Measurements from ENCODE around the gene C16orf74. TPM values are rescaled to one million over a fixed set of nuclear protein-coding genes. Genes with fewer than 3 reads are reported as not detected.

The C16orf74 gene
- total and polyA plus RNA-seq, 2 experiments from 2014 or later: 5.3 to 7.8 TPM

DNA sequence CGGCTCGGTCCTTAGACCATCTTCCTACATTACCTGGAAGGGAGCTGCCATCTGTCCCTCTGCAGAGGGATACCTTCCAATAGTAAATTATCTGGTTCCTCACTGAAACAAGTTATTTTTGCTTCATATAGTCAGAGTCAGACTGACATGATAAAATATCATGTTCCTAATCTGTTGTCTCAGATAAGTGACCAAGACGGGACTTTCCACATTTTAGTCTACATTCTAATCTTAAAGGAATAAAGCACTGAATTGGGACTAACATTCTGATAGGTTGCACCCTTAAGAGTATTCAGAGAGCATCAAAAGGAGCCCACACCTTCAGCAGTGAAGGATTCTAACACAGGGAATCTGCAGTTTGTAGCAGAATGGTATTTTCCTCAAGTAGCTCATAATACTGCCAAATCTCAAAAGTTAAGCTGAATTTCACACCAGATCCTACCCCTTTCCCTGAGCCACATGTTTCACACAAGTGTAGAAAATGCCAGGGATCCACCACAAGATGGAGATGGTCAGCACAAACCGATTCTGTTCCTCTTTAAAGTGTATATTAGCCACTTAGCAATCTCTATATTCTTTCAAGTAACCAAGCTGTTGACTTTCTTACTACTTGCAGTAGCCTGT lies 75.5 kb downstream of the C16orf74 start:
- H3K79me2 ChIP-seq: no peaks in the 10 kb centered on the region
- no peak overlapping the region for H3K27ac ChIP-seq
- WGBS (ENCODE audit: low lambda C conversion rate, missing lambda C conversion rate): 73% methylated on average over 4 of the region's 4 CpGs
- TF ChIP-seq EZH2phosphoT487 (IDR thresholded peaks at IDR 0.05; ENCODE audit: low read depth, severe bottlenecking, unreplicated experiment) (no peak), EZH2 (IDR thresholded peaks at IDR 0.05; ENCODE audit: borderline replicate concordance) (no peak)
- TF ChIP-seq, protein P1, sequence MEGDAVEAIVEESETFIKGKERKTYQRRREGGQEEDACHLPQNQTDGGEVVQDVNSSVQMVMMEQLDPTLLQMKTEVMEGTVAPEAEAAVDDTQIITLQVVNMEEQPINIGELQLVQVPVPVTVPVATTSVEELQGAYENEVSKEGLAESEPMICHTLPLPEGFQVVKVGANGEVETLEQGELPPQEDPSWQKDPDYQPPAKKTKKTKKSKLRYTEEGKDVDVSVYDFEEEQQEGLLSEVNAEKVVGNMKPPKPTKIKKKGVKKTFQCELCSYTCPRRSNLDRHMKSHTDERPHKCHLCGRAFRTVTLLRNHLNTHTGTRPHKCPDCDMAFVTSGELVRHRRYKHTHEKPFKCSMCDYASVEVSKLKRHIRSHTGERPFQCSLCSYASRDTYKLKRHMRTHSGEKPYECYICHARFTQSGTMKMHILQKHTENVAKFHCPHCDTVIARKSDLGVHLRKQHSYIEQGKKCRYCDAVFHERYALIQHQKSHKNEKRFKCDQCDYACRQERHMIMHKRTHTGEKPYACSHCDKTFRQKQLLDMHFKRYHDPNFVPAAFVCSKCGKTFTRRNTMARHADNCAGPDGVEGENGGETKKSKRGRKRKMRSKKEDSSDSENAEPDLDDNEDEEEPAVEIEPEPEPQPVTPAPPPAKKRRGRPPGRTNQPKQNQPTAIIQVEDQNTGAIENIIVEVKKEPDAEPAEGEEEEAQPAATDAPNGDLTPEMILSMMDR (IDR thresholded peaks at IDR 0.05; ENCODE audit: poor library complexity): peak; percentile 44
- peaks cover 8% of the 10 kb centered on the region for H4K20me1 ChIP-seq (ENCODE audit: insufficient read depth, poor library complexity, severe bottlenecking)
- no peak overlapping the region for H3K4me3 ChIP-seq
- H3K9me2 ChIP-seq (replicated peaks; ENCODE audit: insufficient read depth): no peaks in the 10 kb centered on the region
- H3K27me3 ChIP-seq: no peaks in the 10 kb centered on the region
- no peaks in the 10 kb centered on the region for H3K9me3 ChIP-seq (ENCODE audit: low read depth)
- no peaks in the 10 kb centered on the region for H3K36me3 ChIP-seq (replicated peaks; ENCODE audit: insufficient read depth, low read depth)
- H3K4me1 ChIP-seq (ENCODE audit: insufficient read depth): peaks cover 6% of the 10 kb centered on the region
- DNase-seq (ENCODE audit: low spot score): no peak
- H2AFZ ChIP-seq: no peak overlapping the region
- no peak overlapping the region for H3K4me2 ChIP-seq

DNA sequence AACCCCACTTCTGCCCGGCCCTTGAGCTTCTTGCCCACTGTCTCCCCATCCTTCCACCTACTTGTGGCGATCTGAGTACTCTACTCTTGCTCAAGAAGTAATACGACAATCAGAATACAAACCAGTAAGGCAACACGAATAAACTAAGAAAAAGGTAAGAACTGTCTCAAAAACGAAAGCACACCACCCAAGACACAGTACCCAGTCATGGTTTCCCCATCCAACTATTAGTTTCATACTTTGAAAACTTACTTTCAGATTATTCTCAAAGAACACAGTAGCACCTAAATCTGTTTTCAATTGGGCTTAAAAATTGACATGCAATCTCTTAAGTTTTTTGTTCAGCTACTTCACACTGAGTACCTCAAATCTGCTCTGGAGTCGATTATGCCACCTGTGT lies 76.1 kb downstream of the C16orf74 start:
- H3K9me2 ChIP-seq (replicated peaks; ENCODE audit: insufficient read depth): no peaks in the 10 kb centered on the region
- no peaks in the 10 kb centered on the region for H3K9me3 ChIP-seq (ENCODE audit: low read depth)
- no peaks in the 10 kb centered on the region for H3K36me3 ChIP-seq (replicated peaks; ENCODE audit: insufficient read depth, low read depth)
- TF ChIP-seq, protein P1 (IDR thresholded peaks at IDR 0.05; ENCODE audit: poor library complexity): no peak
- TF ChIP-seq EZH2 (IDR thresholded peaks at IDR 0.05; ENCODE audit: borderline replicate concordance) (no peak), EZH2phosphoT487 (IDR thresholded peaks at IDR 0.05; ENCODE audit: low read depth, severe bottlenecking, unreplicated experiment) (no peak)
- no peak for DNase-seq (ENCODE audit: low spot score)
- no peaks in the 10 kb centered on the region for H3K27me3 ChIP-seq
- H4K20me1 ChIP-seq (ENCODE audit: insufficient read depth, poor library complexity, severe bottlenecking): peaks cover 8% of the 10 kb centered on the region
- H3K4me3 ChIP-seq: no peak overlapping the region
- H3K79me2 ChIP-seq: no peaks in the 10 kb centered on the region
- no peak overlapping the region for H3K4me2 ChIP-seq
- whole genome bisulfite sequencing (ENCODE audit: low lambda C conversion rate, missing lambda C conversion rate): 95% methylated on average over 6 of the region's 6 CpGs
- peaks cover 6% of the 10 kb centered on the region for H3K4me1 ChIP-seq (ENCODE audit: insufficient read depth)
- H3K27ac ChIP-seq: no peak overlapping the region
- H2AFZ ChIP-seq: no peak overlapping the region

DNA sequence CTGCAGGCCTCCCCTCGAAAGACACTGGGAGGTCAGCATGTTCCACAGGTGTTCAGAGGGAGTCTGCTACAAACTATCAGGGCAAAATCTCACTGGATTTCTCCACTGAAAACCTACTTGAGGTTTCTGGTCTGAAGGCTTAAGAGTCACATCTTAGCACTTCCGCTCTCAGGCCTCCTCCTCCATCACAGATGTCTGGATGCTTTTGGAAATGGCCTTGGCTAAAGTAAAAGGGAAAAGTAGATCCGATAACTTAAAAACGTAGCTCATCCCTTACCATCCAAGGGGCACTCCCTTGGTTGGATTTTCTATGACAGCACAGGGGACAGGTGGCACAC lies 76.5 kb downstream of the C16orf74 start:
- no peaks in the 10 kb centered on the region for H3K9me3 ChIP-seq (ENCODE audit: low read depth)
- no peaks in the 10 kb centered on the region for H3K79me2 ChIP-seq
- no peak overlapping the region for H2AFZ ChIP-seq
- no peaks in the 10 kb centered on the region for H3K36me3 ChIP-seq (replicated peaks; ENCODE audit: insufficient read depth, low read depth)
- peaks cover 8% of the 10 kb centered on the region for H4K20me1 ChIP-seq (ENCODE audit: insufficient read depth, poor library complexity, severe bottlenecking)
- H3K9me2 ChIP-seq (replicated peaks; ENCODE audit: insufficient read depth): no peaks in the 10 kb centered on the region
- no peak overlapping the region for H3K27ac ChIP-seq
- H3K27me3 ChIP-seq: no peaks in the 10 kb centered on the region
- no peak for DNase-seq (ENCODE audit: low spot score)
- H3K4me2 ChIP-seq: no peak overlapping the region
- H3K4me1 ChIP-seq (ENCODE audit: insufficient read depth): peaks cover 1% of the 10 kb centered on the region
- H3K4me3 ChIP-seq: no peak overlapping the region
- no peak for TF ChIP-seq EZH2 (IDR thresholded peaks at IDR 0.05; ENCODE audit: borderline replicate concordance)
- WGBS (ENCODE audit: low lambda C conversion rate, missing lambda C conversion rate): 96% methylated on average over 4 of the region's 4 CpGs

DNA sequence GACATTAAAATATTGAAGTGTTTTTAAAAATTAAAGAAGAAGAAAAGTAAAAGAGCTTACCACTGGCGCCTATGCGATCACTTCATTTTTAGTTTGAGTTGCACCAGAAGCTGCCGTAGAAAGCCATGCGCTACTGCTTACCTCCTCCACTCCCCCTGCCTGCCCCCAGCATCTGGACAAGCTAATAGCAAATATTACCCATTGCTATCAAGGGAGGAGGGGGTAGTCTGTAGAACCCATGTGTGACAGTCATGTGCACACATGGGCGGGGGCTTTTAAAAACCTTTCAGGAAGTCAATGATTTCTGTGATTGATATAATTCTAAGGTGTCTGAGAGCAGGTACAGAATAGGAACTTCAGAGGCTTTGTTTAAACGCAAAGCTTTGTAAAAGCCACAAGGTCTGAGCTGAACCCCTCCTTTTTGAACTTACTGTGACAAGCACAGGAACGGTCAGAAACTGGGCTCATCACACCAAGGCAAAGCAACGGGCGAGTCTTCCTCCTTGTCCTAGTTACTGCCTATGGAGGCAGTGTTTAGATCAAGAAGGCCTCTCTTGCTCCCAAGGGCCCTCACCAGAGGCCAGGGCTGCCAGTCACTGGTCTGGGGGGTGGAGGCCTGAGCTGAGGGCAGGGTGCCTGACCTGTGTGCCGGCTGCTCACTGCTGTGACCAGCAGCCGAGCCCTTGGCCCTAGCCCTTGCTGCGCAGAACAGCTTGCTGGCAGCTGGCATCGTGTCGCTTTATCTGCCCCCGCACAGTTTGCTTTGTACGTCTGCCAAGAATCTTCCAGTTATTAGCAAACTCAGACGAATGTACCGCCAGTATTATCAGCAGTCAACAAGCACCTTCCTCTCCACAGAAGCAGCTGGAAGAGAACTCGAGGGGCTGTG lies 77.1 kb downstream of the C16orf74 start:
- no peak overlapping the region for H3K4me2 ChIP-seq
- H3K4me1 ChIP-seq (ENCODE audit: insufficient read depth): no peaks in the 10 kb centered on the region
- no peak overlapping the region for H3K27ac ChIP-seq
- H3K9me3 ChIP-seq (ENCODE audit: low read depth): no peaks in the 10 kb centered on the region
- H3K4me3 ChIP-seq: no peak overlapping the region
- 84% methylated on average over 19 of the region's 19 CpGs for WGBS (ENCODE audit: low lambda C conversion rate, missing lambda C conversion rate)
- H3K27me3 ChIP-seq: no peaks in the 10 kb centered on the region
- DNase-seq (ENCODE audit: low spot score): no peak
- no peak for TF ChIP-seq EZH2phosphoT487 (IDR thresholded peaks at IDR 0.05; ENCODE audit: low read depth, severe bottlenecking, unreplicated experiment)
- TF ChIP-seq, protein P1 (IDR thresholded peaks at IDR 0.05; ENCODE audit: poor library complexity): no peak
- no peak for TF ChIP-seq EZH2 (IDR thresholded peaks at IDR 0.05; ENCODE audit: borderline replicate concordance)
- H3K9me2 ChIP-seq (replicated peaks; ENCODE audit: insufficient read depth): no peaks in the 10 kb centered on the region
- H3K79me2 ChIP-seq: no peaks in the 10 kb centered on the region
- no peaks in the 10 kb centered on the region for H3K36me3 ChIP-seq (replicated peaks; ENCODE audit: insufficient read depth, low read depth)
- H4K20me1 ChIP-seq (ENCODE audit: insufficient read depth, poor library complexity, severe bottlenecking): peaks cover 8% of the 10 kb centered on the region
- H2AFZ ChIP-seq: no peak overlapping the region
